Measurements from ENCODE around the gene KCNK1.

DNA sequence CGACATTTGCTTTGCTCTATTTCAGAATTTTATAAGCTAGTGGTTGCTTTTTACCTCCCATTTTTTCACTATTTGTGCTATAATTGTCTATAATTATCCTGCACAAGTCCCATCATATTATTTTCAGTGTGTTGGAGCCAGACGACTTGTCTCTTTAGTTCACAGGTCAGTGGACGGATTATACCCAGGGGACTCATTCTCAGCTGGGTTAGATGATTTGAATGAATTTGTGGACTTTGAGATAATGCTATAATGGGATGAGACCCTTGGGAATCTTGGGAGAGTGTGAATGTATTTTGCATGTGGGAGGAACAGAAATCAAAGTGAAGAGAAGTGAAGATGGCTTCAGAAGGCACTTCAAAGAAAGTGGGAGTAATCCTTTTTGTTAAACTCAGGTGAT is 31.5 kb upstream of the KCNK1 start:
- TF ChIP-seq, protein P1, sequence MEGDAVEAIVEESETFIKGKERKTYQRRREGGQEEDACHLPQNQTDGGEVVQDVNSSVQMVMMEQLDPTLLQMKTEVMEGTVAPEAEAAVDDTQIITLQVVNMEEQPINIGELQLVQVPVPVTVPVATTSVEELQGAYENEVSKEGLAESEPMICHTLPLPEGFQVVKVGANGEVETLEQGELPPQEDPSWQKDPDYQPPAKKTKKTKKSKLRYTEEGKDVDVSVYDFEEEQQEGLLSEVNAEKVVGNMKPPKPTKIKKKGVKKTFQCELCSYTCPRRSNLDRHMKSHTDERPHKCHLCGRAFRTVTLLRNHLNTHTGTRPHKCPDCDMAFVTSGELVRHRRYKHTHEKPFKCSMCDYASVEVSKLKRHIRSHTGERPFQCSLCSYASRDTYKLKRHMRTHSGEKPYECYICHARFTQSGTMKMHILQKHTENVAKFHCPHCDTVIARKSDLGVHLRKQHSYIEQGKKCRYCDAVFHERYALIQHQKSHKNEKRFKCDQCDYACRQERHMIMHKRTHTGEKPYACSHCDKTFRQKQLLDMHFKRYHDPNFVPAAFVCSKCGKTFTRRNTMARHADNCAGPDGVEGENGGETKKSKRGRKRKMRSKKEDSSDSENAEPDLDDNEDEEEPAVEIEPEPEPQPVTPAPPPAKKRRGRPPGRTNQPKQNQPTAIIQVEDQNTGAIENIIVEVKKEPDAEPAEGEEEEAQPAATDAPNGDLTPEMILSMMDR (conservative IDR thresholded peaks at IDR 0.05): no peak
- TF ChIP-seq EZH2 (IDR thresholded peaks at IDR 0.05; ENCODE audit: low read depth): no peak
